GM23338 (cell line): Measurements from ENCODE around the gene AFAP1L2. TPM values are rescaled to one million over a fixed set of nuclear protein-coding genes. Genes with fewer than 3 reads are reported as not detected.
A peak's percentile ranks its signal among the peaks of the same experiment; 100 is the strongest.

Experiments used
- ATAC-seq: fragments of 200-7000 bp; cut with Tn5 transposase; 3 replicates; pipeline ENCODE4 v1.9.1; 2020
- DNase-seq: peaks from one replicate; pipeline ENCODE4 v3.0.0-alpha.2; 2015; ENCODE audit warnings: low spot score
- H2AFZ ChIP-seq: fragments of 200-600 bp; sonication (generic); 2 replicates; pipeline ENCODE4 v1.8.0; 2016; ENCODE audit warnings: antibody characterized with exemption, mild to moderate bottlenecking, moderate library complexity
- H3F3A ChIP-seq: fragments of 200-600 bp; sonication (generic); replicated peaks from 2 replicates; pipeline ENCODE4 v1.8.0; 2017; ENCODE audit warnings: antibody characterized with exemption, mixed run types, low read depth
- H3K27ac ChIP-seq: fragments of 200-600 bp; sonication (generic); 2 replicates; pipeline ENCODE4 v1.6.1; 2016; ENCODE audit warnings: low read depth
- H3K27me3 ChIP-seq: fragments of 200-600 bp; sonication (generic); 2 replicates; pipeline ENCODE4 v1.8.0; 2016; ENCODE audit warnings: mild to moderate bottlenecking, mixed run types, moderate library complexity; ENCODE audit not compliant: insufficient read depth
- H3K36me3 ChIP-seq: fragments of 200-600 bp; sonication (generic); 2 replicates; pipeline ENCODE4 v1.8.0; 2016; ENCODE audit warnings: mild to moderate bottlenecking; ENCODE audit not compliant: insufficient read depth
- H3K4me1 ChIP-seq: fragments of 200-600 bp; sonication (generic); 2 replicates; pipeline ENCODE4 v1.8.0; 2016; ENCODE audit warnings: mild to moderate bottlenecking, moderate library complexity; ENCODE audit not compliant: insufficient read depth
- H3K4me2 ChIP-seq: fragments of 200-600 bp; sonication (generic); 2 replicates; pipeline ENCODE4 v1.7.1; 2017; ENCODE audit warnings: mixed run types
- H3K4me3 ChIP-seq: fragments of 200-600 bp; sonication (generic); 2 replicates; pipeline ENCODE4 v1.6.1; 2016; ENCODE audit warnings: mixed run types
- H3K79me2 ChIP-seq: fragments of 200-600 bp; sonication (generic); replicated peaks from 2 replicates; pipeline ENCODE4 v1.8.0; 2017; ENCODE audit warnings: mild to moderate bottlenecking; ENCODE audit not compliant: insufficient read depth
- H3K9me2 ChIP-seq: fragments of 200-600 bp; sonication (generic); 2 replicates; pipeline ENCODE4 v1.8.0; 2017; ENCODE audit not compliant: insufficient read depth
- H4K20me1 ChIP-seq: fragments of 200-600 bp; sonication (generic); replicated peaks from 2 replicates; pipeline ENCODE4 v1.8.0; 2017; ENCODE audit warnings: mild to moderate bottlenecking; ENCODE audit not compliant: insufficient read depth
- H3K27ac Mint-ChIP-seq: 2 replicates; pipeline ENCODE4 v1.8.0; 2020; ENCODE audit warnings: inconsistent platforms, mild to moderate bottlenecking, moderate library complexity, mixed read lengths
- H3K27me3 Mint-ChIP-seq: 3 replicates; pipeline ENCODE4 v1.8.0; 2022; ENCODE audit warnings: low read depth, mild to moderate bottlenecking, moderate library complexity, mixed read lengths, inconsistent platforms; ENCODE audit not compliant: insufficient read depth, poor library complexity
- H3K36me3 Mint-ChIP-seq: 3 replicates; pipeline ENCODE4 v1.8.0; 2021; ENCODE audit warnings: low read depth, mild to moderate bottlenecking, inconsistent platforms, moderate library complexity, mixed read lengths
- H3K4me1 Mint-ChIP-seq: 3 replicates; pipeline ENCODE4 v1.8.0; 2020; ENCODE audit warnings: mild to moderate bottlenecking, inconsistent platforms, mixed read lengths
- H3K4me3 Mint-ChIP-seq: 3 replicates; pipeline ENCODE4 v1.8.0; 2021; ENCODE audit warnings: moderate library complexity, mild to moderate bottlenecking, inconsistent platforms, mixed read lengths
- H3K9me3 Mint-ChIP-seq: 3 replicates; pipeline ENCODE4 v1.8.0; 2020; ENCODE audit warnings: moderate library complexity, mild to moderate bottlenecking, inconsistent platforms, mixed read lengths
- CREB1 ChIP-seq: fragments of 250-450 bp; sonication (Bioruptor Pico); IDR thresholded peaks from 2 replicates; pipeline ENCODE4 v1.5.0; 2020; ENCODE audit warnings: low read depth, mild to moderate bottlenecking, moderate library complexity
- CTCF ChIP-seq, 2 experiments: fragments of 200-600 bp in 1 of 2; sonication (generic) in 1 of 2; conservative IDR thresholded peaks; 2 replicates each; pipeline versions ENCODE4 v1.5.1 to v1.6.1; 2016 to 2017; ENCODE audit warnings: antibody characterized with exemption in 2 of 2, low read depth in 2 of 2, mild to moderate bottlenecking in 2 of 2, moderate library complexity in 1 of 2
- ETS1 ChIP-seq: IDR thresholded peaks from 2 replicates; pipeline ENCODE4 v1.6.1; 2016; ENCODE audit warnings: antibody characterized with exemption
- POLR2AphosphoS5 ChIP-seq: IDR thresholded peaks from 2 replicates; pipeline ENCODE4 v1.6.1; 2016; ENCODE audit warnings: antibody characterized with exemption, low read depth
- REST ChIP-seq: IDR thresholded peaks from one replicate; pipeline ENCODE4 v1.6.1; 2018; ENCODE audit warnings: antibody characterized with exemption; ENCODE audit not compliant: unreplicated experiment
- polyA plus RNA-seq: library from polyadenylated mRNA; unstranded; fragments of >200 nt; fragmentation: Nextera tagmentation; extraction: Ambion mirVana; gene quantifications from 2 replicates; pipeline ENCODE4 v1.2.1, GENCODE V29; 2016
- total RNA-seq: library from RNA; depleted of rRNA; stranded (reverse); fragments of >200 nt; shearing (Covaris generic); gene quantifications from 2 replicates; pipeline ENCODE4 v1.2.3, GENCODE V29; 2014

AFAP1L2 gene
- total and polyA plus RNA-seq, 2 experiments from 2014 or later: 2.3 to 6.5 TPM

GRCh38 chr10:114304571-114305421 is 99.5 kb downstream of the AFAP1L2 start (continued):
- TF ChIP-seq ETS1: no peak
- TF ChIP-seq REST: no peak
- TF ChIP-seq POLR2AphosphoS5: peak; percentile 43
- TF ChIP-seq CREB1: no peak

GRCh38 chr10:114304017-114304570 is 100.2 kb downstream of the AFAP1L2 start:
- Mint-ChIP-seq H3K27me3 (peaks cover 9% of the 10 kb centered on the region), H3K36me3 (0 out of 3 replicates have a peak, but pooled peaks cover 5% of the 10 kb centered on the region), H3K27ac (no peak overlapping the region), H3K9me3 (no peaks in the 10 kb centered on the region), H3K4me1 (peaks cover 6% of the 10 kb centered on the region), H3K4me3 (peak overlapping the region; percentile 76)
- peak overlapping the region; percentile 69 for H3K4me3 ChIP-seq
- H3K27me3 ChIP-seq: no peaks in the 10 kb centered on the region
- no peaks in the 10 kb centered on the region for H3F3A ChIP-seq
- H3K9me2 ChIP-seq: no peaks in the 10 kb centered on the region
- H3K4me1 ChIP-seq: no peaks in the 10 kb centered on the region
- H2AFZ ChIP-seq: peak overlapping the region; percentile 67
- no peak overlapping the region for H3K27ac ChIP-seq
- no peaks in the 10 kb centered on the region for H3K79me2 ChIP-seq
- DNase-seq (peak; percentile 85), ATAC-seq (peak; percentile 76)
- no peaks in the 10 kb centered on the region for H3K36me3 ChIP-seq
- H4K20me1 ChIP-seq: no peaks in the 10 kb centered on the region
- TF ChIP-seq CTCF (conservative IDR thresholded peaks at IDR 0.05; ENCODE audit: low read depth in 2 of 2): peak; percentile 90 to 96
- TF ChIP-seq POLR2AphosphoS5: no peak
- TF ChIP-seq CREB1: no peak
- peak overlapping the region; percentile 80 for H3K4me2 ChIP-seq
